Activated CD4-positive, alpha-beta T cell treated with anti-CD3 and anti-CD28 coated beads, Interleukin-2, amount 50 U/mL, for 24 hours (primary cell): ENCODE data around the gene PCDHB8.
"Not testable (repeated sequence)": the region's sequence is repeated elsewhere in the genome, so short reads cannot be mapped to it uniquely, and the experiment has no call there.

Experiments
- DNase-seq, 2 donors: peaks; one replicate each; pipeline ENCODE4 v3.0.0-alpha.2; 2020; ENCODE audit warnings: low read depth in 1 of 2, low spot score in 1 of 2

PCDHB8 gene

DNA sequence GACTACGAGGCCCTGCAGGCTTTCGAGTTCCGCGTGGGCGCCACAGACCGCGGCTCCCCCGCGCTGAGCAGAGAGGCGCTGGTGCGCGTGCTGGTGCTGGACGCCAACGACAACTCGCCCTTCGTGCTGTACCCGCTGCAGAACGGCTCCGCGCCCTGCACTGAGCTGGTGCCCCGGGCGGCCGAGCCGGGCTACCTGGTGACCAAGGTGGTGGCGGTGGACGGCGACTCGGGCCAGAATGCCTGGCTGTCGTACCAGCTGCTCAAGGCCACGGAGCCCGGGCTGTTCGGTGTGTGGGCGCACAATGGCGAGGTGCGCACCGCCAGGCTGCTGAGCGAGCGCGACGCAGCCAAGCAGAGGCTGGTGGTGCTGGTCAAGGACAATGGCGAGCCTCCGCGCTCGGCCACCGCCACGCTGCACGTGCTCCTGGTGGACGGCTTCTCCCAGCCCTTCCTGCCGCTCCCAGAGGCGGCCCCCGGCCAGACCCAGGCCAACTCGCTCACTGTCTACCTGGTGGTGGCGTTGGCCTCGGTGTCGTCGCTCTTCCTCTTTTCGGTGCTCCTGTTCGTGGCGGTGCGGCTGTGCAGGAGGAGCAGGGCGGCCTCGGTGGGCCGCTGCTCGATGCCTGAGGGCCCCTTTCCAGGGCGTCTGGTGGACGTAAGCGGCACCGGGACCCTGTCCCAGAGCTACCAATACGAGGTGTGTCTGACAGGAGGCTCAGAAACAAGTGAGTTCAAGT is 6.7 kb downstream of the PCDHB8 start:
- DNase-seq: not testable (repeated sequence)

DNA sequence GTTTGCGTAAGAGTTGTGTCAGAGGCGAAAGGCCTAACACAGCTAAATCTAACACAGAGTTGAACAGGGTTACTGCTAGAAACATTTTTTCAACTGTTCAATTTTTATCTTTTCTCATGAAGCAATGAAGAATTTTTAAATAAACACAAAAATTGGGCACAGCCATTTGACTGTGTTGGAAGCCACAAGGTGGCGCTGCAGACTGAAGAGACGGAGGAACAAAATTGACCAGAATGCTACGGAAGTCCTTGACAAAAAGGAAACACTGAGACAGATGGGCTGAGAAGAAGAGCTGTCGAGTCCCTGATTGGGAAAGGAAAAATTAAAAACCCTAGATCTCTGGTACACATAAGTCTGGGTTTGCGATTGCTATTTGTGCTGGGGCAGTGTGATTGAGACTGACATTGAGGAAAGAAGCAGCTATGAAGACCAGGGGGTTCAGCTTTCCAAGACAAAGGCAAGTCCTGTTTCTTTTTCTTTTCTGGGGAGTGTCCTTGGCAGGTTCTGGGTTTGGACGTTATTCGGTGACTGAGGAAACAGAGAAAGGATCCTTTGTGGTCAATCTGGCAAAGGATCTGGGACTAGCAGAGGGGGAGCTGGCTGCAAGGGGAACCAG is 9.4 kb downstream of the PCDHB8 start, which contains the start of gene PCDHB9:
Gene PCDHB9 (plus strand): TSS at position 265 of the 616 bp plus-strand sequence. CDS start 158 bp downstream, at position 423.
- no peak for DNase-seq

DNA sequence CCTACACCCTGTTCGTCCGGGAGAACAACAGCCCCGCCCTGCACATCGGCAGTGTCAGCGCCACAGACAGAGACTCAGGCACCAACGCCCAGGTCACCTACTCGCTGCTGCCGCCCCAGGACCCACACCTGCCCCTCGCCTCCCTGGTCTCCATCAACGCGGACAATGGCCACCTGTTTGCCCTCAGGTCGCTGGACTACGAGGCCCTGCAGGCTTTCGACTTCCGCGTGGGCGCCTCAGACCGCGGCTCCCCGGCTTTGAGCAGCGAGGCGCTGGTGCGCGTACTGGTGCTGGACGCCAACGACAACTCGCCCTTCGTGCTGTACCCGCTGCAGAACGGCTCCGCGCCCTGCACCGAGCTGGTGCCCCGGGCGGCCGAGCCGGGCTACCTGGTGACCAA is 11.1 kb downstream of the PCDHB8 start:
- not testable (repeated sequence) for DNase-seq

DNA sequence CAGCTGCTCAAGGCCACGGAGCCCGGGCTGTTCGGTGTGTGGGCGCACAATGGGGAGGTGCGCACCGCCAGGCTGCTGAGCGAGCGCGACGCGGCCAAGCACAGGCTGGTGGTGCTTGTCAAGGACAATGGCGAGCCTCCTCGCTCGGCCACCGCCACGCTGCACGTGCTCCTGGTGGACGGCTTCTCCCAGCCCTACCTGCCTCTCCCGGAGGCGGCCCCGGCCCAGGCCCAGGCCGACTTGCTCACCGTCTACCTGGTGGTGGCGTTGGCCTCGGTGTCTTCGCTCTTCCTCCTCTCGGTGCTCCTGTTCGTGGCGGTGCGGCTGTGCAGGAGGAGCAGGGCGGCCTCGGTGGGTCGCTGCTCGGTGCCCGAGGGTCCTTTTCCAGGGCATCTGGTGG is 11.5 kb downstream of the PCDHB8 start:
- not testable (repeated sequence) for DNase-seq

DNA sequence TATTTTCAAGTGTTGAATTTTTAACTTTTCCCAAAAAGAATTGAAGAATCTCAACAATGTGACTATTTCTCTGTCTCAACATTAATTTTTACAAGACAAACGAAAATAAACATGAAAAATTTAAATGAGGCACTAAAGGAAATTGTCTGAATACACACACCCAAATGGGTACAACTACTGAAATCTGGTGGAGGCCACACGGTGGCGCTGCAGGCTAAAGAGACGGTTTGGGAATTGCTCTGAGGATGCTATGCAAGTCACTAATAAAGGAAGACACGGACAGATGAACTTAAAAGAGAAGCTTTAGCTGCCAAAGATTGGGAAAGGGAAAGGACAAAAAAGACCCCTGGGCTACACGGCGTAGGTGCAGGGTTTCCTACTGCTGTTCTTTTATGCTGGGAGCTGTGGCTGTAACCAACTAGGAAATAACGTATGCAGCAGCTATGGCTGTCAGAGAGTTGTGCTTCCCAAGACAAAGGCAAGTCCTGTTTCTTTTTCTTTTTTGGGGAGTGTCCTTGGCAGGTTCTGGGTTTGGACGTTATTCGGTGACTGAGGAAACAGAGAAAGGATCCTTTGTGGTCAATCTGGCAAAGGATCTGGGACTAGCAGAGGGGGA is 14.6 kb downstream of the PCDHB8 start, which contains the start of gene PCDHB10:
Gene PCDHB10 (plus strand): TSS at position 244 of the 616 bp plus-strand sequence. CDS start 200 bp downstream, at position 444.
- no peak for DNase-seq

DNA sequence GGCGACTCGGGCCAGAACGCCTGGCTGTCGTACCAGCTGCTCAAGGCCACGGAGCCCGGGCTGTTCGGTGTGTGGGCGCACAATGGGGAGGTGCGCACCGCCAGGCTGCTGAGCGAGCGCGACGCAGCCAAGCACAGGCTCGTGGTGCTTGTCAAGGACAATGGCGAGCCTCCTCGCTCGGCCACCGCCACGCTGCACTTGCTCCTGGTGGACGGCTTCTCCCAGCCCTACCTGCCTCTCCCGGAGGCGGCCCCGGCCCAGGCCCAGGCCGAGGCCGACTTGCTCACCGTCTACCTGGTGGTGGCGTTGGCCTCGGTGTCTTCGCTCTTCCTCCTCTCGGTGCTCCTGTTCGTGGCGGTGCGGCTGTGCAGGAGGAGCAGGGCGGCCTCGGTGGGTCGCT is 16.7 kb downstream of the PCDHB8 start:
- DNase-seq: not testable (repeated sequence)

DNA sequence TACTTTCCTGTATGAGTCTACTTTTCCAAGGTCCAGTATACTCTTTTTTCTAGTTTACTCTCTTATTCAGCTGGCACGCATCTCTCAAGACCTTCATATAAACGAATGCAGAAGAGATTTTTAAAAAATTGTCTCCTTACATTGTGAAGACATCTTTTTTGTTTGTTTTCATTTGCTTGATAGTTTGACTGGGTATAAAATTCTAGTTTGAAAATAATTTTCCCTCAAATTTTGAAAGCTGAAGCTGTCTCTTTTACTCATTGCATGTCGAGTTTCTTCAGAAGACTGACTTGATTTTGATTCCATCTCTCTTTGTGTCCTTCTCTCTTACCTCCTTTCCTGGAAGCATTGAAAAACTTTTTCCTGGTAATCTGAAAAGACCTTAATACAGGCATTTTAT is 18.8 kb downstream of the PCDHB8 start:
- no peak for DNase-seq

DNA sequence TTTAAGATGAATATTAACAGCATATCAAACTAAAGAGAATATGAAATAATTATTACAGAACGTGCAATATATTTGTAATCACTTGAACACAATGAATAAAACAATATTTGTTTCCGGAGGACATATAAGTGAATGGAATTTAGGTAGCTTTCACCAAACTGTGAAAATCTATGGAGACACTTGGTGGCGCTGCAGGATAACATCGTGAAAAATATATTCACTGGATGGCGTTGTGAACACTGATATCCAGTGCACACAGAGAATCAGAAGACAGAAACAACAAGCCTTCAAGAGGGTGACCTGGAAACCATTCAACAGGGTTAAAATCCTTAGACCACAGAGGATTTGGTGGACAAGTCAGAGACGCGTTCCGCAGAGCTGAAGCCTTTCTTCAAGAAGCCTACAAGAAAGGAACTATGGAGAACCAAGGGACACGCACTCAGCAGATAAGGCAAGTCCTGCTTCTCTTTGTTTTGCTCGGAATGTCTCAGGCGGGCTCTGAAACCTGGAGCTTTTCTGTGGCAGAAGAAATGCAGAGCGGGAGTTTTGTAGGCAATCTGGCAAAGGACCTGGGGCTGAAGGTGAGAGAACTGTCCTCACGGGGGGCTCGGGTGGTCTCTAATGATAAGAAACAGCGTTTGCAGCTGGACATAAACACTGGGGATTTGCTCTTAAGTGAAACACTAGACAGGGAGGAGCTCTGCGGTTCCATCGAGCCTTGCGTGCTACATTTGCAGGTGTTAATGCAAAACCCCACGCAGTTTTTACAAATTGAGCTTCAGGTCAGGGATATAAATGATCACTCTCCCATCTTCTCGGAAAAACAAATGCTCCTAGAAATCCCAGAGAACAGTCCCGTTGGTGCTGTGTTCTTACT is 22.0 kb downstream of the PCDHB8 start, which contains the start of gene PCDHB11:
Gene PCDHB11 (plus strand): TSS at position 269 of the 877 bp plus-strand sequence. CDS start 148 bp downstream, at position 417.
- DNase-seq: no peak

DNA sequence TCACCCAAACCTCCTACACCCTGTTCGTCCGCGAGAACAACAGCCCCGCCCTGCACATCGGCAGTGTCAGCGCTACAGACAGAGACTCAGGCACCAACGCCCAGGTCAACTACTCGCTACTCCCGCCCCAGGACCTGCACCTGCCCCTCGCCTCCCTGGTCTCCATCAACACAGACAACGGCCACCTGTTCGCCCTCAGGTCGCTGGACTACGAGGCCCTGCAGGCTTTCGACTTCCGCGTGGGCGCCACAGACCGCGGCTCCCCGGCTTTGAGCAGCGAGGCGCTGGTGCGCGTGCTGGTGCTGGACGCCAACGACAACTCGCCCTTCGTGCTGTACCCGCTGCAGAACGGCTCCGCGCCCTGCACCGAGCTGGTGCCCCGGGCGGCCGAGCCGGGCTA is 23.5 kb downstream of the PCDHB8 start:
- DNase-seq: not testable (repeated sequence)

DNA sequence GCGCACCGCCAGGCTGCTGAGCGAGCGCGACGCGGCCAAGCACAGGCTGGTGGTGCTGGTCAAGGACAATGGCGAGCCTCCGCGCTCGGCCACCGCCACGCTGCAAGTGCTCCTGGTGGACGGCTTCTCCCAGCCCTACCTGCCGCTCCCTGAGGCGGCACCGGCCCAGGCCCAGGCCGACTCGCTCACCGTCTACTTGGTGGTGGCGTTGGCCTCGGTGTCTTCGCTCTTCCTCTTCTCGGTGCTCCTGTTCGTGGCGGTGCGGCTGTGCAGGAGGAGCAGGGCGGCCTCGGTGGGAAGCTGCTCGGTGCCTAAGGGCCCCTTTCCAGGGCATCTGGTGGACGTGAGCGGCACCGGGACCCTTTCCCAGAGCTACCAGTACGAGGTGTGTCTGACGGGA is 24.1 kb downstream of the PCDHB8 start:
- DNase-seq: not testable (repeated sequence)

DNA sequence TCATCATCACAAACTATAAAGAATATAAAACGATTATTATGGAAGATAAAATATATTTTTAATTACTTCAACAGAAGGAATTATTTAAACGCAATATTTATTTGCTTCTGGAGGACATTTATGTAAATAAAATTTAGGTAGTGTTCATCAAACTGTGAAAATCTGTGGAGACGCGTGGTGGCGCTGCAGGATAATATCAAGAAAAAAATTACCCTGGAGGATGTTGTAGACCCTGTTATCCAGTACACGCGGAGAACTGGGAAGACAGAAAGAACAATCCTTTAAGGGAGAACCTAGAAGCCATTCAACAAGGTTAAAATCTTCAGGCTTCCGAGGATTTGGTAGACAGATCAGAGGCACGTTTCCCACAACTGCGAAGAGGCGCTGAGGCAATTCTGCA is 30.9 kb downstream of the PCDHB8 start, which contains the start of gene PCDHB12:
Gene PCDHB12 (plus strand): TSS at position 242 of the 400 bp plus-strand sequence. CDS start 189 bp downstream, outside the sequence.
- no peak for DNase-seq

DNA sequence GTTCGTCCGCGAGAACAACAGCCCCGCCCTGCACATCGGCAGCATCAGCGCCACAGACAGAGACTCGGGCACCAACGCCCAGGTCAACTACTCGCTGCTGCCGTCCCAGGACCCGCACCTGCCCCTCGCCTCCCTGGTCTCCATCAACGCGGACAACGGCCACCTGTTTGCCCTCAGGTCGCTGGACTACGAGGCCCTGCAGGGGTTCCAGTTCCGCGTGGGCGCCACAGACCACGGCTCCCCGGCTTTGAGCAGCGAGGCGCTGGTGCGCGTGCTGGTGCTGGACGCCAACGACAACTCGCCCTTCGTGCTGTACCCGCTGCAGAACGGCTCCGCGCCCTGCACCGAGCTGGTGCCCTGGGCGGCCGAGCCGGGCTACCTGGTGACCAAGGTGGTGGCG is 32.7 kb downstream of the PCDHB8 start:
- not testable (repeated sequence) for DNase-seq

DNA sequence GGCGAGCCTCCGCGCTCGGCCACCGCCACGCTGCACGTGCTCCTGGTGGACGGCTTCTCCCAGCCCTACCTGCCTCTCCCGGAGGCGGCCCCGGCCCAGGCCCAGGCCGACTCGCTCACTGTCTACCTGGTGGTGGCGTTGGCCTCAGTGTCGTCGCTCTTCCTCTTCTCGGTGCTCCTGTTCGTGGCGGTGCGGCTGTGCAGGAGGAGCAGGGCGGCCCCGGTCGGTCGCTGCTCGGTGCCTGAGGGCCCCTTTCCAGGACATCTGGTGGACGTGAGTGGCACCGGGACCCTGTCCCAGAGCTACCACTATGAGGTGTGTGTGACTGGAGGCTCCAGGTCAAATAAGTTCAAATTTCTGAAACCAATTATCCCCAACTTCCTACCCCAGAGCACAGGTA is 33.3 kb downstream of the PCDHB8 start:
- DNase-seq: not testable (repeated sequence)

DNA sequence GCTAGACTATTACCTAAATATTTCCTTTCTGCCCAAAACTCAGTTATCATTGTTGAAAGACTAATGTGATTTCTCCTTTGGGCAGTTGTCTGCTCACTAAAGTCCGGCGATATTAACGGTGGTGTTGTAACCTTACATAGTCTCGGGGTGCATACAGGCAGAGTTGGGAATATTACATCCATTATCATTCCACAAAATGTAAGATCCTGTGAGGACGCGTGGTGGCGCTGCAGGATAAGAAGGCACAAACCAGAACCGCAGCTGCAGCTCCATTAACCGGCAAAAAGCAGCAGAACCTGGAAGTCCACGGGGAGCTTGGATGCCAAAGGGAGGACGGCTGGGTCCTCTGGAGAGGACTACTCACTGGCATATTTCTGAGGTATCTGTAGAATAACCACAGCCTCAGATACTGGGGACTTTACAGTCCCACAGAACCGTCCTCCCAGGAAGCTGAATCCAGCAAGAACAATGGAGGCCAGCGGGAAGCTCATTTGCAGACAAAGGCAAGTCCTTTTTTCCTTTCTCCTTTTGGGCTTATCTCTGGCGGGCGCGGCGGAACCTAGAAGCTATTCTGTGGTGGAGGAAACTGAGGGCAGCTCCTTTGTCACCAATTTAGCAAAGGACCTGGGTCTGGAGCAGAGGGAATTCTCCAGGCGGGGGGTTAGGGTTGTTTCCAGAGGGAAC is 36.2 kb downstream of the PCDHB8 start, which contains the start of gene PCDHB13:
Gene PCDHB13 (plus strand): TSS at position 264 of the 684 bp plus-strand sequence. CDS start 205 bp downstream, at position 469.
- not testable (repeated sequence) for DNase-seq

DNA sequence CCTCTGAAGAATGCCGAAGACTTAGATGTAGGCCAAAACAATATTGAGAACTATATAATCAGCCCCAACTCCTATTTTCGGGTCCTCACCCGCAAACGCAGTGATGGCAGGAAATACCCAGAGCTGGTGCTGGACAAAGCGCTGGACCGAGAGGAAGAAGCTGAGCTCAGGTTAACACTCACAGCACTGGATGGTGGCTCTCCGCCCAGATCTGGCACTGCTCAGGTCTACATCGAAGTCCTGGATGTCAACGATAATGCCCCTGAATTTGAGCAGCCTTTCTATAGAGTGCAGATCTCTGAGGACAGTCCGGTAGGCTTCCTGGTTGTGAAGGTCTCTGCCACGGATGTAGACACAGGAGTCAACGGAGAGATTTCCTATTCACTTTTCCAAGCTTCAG is 37.0 kb downstream of the PCDHB8 start:
- not testable (repeated sequence) for DNase-seq

DNA sequence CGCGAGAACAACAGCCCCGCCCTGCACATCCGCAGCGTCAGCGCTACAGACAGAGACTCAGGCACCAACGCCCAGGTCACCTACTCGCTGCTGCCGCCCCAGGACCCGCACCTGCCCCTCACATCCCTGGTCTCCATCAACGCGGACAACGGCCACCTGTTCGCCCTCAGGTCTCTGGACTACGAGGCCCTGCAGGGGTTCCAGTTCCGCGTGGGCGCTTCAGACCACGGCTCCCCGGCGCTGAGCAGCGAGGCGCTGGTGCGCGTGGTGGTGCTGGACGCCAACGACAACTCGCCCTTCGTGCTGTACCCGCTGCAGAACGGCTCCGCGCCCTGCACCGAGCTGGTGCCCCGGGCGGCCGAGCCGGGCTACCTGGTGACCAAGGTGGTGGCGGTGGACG is 37.9 kb downstream of the PCDHB8 start:
- not testable (repeated sequence) for DNase-seq

DNA sequence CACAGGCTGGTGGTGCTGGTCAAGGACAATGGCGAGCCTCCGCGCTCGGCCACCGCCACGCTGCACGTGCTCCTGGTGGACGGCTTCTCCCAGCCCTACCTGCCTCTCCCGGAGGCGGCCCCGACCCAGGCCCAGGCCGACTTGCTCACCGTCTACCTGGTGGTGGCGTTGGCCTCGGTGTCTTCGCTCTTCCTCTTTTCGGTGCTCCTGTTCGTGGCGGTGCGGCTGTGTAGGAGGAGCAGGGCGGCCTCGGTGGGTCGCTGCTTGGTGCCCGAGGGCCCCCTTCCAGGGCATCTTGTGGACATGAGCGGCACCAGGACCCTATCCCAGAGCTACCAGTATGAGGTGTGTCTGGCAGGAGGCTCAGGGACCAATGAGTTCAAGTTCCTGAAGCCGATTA is 38.4 kb downstream of the PCDHB8 start:
- DNase-seq: not testable (repeated sequence)

DNA sequence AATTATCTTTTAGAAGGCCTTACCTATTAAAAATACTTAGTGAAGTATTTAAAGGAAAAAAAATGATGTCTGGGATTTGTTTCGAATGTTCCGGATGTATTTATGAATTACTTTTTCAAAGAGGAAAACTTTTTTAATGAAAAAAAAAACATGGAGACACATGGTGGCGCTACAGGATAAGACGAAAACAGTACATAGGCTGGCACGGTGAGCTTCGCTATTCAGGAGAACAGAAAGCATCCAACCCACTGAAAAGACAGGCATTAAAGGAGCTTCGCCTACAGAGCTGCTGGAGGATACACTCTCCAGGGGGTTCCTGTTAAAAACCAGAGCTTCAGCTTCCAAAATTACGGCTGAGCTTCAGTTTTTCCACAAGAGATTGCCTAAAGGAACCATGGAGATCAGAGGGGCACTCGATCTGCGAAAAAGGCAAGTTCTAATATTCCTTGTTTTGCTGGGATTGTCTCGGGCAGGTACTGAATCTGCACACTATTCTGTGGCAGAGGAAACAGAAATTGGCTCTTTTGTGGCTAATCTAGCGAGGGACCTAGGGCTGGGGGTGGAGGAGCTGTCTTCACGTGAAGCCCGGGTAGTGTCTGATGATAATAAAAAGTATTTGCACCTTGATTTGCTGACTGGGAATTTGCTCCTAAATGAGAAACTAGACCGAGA is 45.7 kb downstream of the PCDHB8 start, which contains the start of gene PCDHB14:
Gene PCDHB14 (plus strand): TSS at position 232 of the 672 bp plus-strand sequence. CDS start 163 bp downstream, at position 395.
- DNase-seq: no peak

DNA sequence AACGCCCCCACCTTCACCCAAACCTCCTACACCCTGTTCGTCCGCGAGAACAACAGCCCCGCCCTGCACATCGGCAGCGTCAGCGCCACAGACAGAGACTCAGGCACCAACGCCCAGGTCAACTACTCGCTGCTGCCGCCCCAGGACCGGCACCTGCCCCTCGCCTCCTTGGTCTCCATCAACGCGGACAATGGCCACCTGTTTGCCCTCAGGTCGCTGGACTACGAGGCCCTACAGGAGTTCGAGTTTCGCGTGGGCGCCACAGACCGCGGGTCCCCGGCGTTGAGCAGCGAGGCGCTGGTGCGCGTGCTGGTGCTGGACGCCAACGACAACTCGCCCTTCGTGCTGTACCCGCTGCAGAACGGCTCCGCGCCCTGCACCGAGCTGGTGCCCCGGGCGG is 47.3 kb downstream of the PCDHB8 start:
- not testable (repeated sequence) for DNase-seq
